ENCODE measurements around the gene MORN5.

MORN5 gene

DNA sequence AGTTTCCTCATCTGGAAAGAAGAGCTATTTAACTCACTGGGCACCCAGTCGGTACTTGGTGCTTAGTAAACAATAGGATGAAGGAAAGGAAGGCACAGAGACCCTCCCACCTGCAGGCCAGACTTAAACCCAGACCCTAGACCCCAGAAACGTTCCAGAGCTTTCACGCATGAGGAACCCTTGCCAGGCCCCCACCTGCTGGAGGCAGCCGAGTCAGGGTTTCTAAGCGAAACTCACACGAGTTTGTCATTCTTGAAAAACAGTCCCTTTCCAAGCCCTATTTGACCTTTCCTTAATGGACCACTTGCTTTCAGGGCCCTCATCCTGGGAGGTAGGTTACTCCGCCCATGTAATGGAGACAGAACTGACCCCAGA lies 30.8 kb upstream of the MORN5 start:
- Mint-ChIP-seq H3K4me3 (no peak overlapping the region), H3K27me3 (peaks cover 68 to 69% of the 10 kb centered on the region in 2 donors), H3K36me3 (no peaks in the 10 kb centered on the region), H3K27ac (no peak overlapping the region), H3K4me1 (peaks cover 11 to 18% of the 10 kb centered on the region in 2 donors), H3K9me3 (no peaks in the 10 kb centered on the region)
- DNase-seq (no peak), ATAC-seq (replicated peaks) (no peak)

DNA sequence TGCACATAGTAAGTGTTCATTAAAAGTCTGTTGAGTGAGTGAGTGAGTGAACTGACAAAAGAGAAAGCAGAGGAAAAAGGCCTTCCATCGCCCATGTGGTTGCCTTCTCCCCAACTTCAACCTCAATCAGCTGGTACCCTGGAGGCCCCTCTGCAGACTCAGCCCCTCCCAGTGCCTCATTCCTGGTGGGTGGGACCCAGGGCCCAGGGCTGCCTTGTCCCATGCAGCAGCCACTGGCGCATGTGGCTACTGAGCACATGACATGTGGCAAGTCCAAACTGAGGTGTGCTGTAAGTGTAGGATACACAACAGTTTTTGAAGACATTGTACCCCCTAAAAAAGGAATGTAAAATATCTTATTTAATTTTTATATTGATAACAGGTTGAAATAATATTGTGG lies 29.7 kb upstream of the MORN5 start:
- Mint-ChIP-seq H3K36me3 (no peaks in the 10 kb centered on the region), H3K4me3 (no peak overlapping the region), H3K27ac (no peak overlapping the region), H3K4me1 (peaks cover 10 to 16% of the 10 kb centered on the region in 2 donors), H3K27me3 (peaks cover 58 to 59% of the 10 kb centered on the region in 2 donors), H3K9me3 (no peaks in the 10 kb centered on the region)
- ATAC-seq (replicated peaks) (no peak), DNase-seq (no peak)

DNA sequence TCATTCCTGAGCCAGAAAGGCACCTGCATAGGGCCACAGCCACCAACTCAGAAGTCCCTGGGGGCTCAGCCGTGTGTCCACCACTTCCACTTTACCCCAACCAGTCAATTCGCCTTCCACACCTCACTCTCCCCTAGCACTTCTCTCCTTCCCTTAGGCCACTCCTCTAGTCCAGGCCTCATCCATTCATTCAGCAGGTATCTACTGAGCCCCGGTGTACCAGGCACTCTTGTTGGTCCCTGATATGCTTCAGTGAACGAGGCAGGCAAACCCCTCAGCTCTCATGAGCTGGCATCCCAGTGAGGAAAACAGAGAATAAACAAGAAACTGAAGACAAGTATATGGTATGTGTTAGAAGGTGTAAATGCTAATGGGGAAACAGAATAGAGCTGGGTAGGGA lies 28.9 kb upstream of the MORN5 start:
- Mint-ChIP-seq H3K4me1 (peaks cover 7 to 9% of the 10 kb centered on the region in 2 donors), H3K36me3 (no peaks in the 10 kb centered on the region), H3K9me3 (no peaks in the 10 kb centered on the region), H3K4me3 (no peak overlapping the region), H3K27me3 (peaks cover 50% of the 10 kb centered on the region in 2 donors), H3K27ac (no peak overlapping the region)
- ATAC-seq (replicated peaks) (no peak), DNase-seq (no peak)

DNA sequence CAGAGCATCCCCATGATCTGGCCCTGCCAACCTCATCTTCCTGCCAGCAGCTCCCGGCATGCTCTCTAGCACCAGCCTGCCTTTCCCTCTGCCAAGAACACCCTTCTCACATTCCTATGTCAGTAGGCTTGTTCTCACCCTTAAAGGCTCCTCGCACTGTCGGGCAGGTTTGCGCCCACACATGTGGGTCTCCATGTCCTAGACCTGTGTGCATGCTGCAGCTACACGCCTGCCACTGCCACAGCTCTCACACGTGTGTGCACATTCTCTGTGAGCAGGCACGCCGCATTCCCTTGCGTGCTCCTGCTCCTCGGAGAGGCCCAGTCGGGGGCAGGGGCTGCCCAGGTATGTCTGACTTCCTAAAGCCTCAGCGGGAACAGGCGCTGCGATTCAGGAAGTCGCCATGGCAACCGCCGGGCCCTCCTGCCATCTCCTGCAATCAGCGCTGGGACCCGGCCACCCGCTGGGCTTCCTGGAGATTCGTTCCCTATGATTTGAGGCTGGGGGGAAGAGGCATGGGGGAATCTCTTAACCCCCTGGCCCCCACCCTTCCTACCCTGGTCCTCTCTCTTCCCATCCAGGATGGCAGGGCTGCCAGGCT lies 28.2 kb upstream of the MORN5 start:
- no peak overlapping the region for H3K4me3 Mint-ChIP-seq
- no peak for ATAC-seq (replicated peaks)
- no peak overlapping the region for H3K27ac Mint-ChIP-seq
- H3K36me3 Mint-ChIP-seq, result no peaks in the 10 kb centered on the region
- H3K9me3 Mint-ChIP-seq, result no peaks in the 10 kb centered on the region
- peaks cover under 1 to 3% of the 10 kb centered on the region in 2 donors for H3K4me1 Mint-ChIP-seq
- H3K27me3 Mint-ChIP-seq, result peaks cover 43% of the 10 kb centered on the region in 2 donors
- no peak for DNase-seq

GRCh38 chr9:122132539-122132938 lies 27.2 kb upstream of the MORN5 start:
- Mint-ChIP-seq H3K36me3 (no peaks in the 10 kb centered on the region), H3K27ac (no peak overlapping the region), H3K27me3 (peaks cover 35% of the 10 kb centered on the region in 2 donors), H3K9me3 (no peaks in the 10 kb centered on the region), H3K4me3 (no peak overlapping the region), H3K4me1 (no peaks in the 10 kb centered on the region)
- DNase-seq, result no peak
- no peak for ATAC-seq (replicated peaks)

GRCh38 chr9:122133263-122133983 lies 26.3 kb upstream of the MORN5 start:
- ATAC-seq (replicated peaks), result no peak
- no peak for DNase-seq
- H3K27ac Mint-ChIP-seq, result no peak overlapping the region
- H3K9me3 Mint-ChIP-seq, result no peaks in the 10 kb centered on the region
- H3K36me3 Mint-ChIP-seq, result no peaks in the 10 kb centered on the region
- no peaks in the 10 kb centered on the region for H3K4me1 Mint-ChIP-seq
- no peak overlapping the region for H3K4me3 Mint-ChIP-seq
- H3K27me3 Mint-ChIP-seq, result peaks cover 30% of the 10 kb centered on the region in 2 donors

DNA sequence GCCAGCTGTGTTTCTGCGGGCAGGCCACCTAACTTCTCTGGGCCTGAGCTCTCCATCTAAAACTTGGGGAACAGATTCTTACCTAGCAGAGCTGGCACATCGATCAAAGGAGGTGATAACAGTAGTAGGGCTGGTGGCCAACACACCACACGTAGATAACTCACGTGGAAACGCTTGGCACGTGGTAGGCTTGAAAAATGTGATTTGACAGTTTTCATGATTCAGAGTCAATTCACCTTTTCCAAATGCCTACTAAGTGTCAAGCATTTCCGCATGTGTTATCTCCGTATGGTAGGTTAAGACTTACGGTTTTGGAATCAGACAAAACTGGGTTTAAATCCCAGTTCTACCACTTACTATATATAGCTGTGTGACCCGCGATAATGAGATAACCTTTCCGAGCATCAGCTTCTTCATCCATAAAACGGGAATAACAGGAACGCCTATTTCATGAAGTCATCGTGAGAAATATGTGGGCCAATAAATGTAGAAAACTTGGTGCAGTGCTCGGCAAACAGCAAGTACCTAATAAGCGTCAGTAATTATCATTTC lies 25.6 kb upstream of the MORN5 start:
- no peak overlapping the region for H3K27ac Mint-ChIP-seq
- H3K9me3 Mint-ChIP-seq, result no peaks in the 10 kb centered on the region
- ATAC-seq (replicated peaks), result no peak
- H3K27me3 Mint-ChIP-seq, result peaks cover 29 to 30% of the 10 kb centered on the region in 2 donors
- no peak overlapping the region for H3K4me3 Mint-ChIP-seq
- DNase-seq, result no peak
- H3K4me1 Mint-ChIP-seq, result no peaks in the 10 kb centered on the region
- H3K36me3 Mint-ChIP-seq, result no peaks in the 10 kb centered on the region

DNA sequence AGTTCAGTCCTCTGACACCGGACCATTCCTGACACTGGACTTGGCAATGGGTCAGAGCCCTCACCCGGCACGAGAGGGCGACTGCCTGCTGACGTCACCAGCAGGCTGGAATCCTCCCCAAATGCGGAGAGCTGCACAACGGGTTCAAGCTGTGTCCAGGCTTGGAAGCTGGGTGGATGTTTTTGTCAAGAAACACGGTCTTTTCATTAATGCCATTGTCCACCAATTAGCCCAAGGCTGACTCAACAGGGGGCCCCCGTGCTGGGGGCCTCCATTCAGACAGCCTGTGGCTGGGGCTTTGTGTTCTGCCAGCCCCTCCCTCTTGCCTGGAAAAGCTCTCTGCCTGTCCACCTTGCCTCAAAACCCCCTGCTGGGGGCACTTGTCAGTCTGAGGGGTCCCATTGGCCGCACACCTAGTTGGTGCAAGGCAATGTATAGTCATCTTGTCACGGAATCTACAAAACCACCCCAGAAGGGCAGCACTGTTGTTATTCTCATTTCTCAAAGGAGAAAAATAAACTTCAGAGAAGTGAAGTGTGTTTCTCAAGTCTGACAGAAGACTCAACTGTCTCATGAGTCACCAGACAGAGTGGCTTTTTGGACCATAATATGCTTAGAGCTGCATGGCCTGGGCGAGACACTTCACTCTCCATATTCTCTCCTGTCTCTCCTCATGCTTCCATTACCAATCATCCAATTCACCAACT lies 24.7 kb upstream of the MORN5 start:
- Mint-ChIP-seq H3K4me1 (no peaks in the 10 kb centered on the region), H3K27me3 (peaks cover 20 to 22% of the 10 kb centered on the region in 2 donors), H3K27ac (no peak overlapping the region), H3K9me3 (no peaks in the 10 kb centered on the region), H3K36me3 (no peaks in the 10 kb centered on the region), H3K4me3 (no peak overlapping the region)
- no peak for ATAC-seq (replicated peaks)
- DNase-seq, result no peak

- no peak for ATAC-seq (replicated peaks)
- H3K27me3 Mint-ChIP-seq, result peaks cover 20% of the 10 kb centered on the region in 2 donors
Observed at GRCh38 chr9:122135529-122135859, 24.2 kb upstream of the MORN5 start.

GRCh38 chr9:122138560-122139268 lies 21.0 kb upstream of the MORN5 start:
- Mint-ChIP-seq H3K27ac (no peak overlapping the region), H3K4me3 (no peak overlapping the region), H3K27me3 (no peaks in the 10 kb centered on the region), H3K4me1 (no peaks in the 10 kb centered on the region), H3K36me3 (peaks cover 11 to 22% of the 10 kb centered on the region in 2 donors), H3K9me3 (no peaks in the 10 kb centered on the region)
- no peak for ATAC-seq (replicated peaks)
- DNase-seq, result no peak

More at GRCh38 chr9:122135529-122135859, 24.2 kb upstream of the MORN5 start:
- Mint-ChIP-seq H3K4me1 (no peaks in the 10 kb centered on the region), H3K27ac (no peak overlapping the region), H3K36me3 (no peaks in the 10 kb centered on the region), H3K4me3 (no peak overlapping the region), H3K9me3 (no peaks in the 10 kb centered on the region)
- DNase-seq, result no peak

DNA sequence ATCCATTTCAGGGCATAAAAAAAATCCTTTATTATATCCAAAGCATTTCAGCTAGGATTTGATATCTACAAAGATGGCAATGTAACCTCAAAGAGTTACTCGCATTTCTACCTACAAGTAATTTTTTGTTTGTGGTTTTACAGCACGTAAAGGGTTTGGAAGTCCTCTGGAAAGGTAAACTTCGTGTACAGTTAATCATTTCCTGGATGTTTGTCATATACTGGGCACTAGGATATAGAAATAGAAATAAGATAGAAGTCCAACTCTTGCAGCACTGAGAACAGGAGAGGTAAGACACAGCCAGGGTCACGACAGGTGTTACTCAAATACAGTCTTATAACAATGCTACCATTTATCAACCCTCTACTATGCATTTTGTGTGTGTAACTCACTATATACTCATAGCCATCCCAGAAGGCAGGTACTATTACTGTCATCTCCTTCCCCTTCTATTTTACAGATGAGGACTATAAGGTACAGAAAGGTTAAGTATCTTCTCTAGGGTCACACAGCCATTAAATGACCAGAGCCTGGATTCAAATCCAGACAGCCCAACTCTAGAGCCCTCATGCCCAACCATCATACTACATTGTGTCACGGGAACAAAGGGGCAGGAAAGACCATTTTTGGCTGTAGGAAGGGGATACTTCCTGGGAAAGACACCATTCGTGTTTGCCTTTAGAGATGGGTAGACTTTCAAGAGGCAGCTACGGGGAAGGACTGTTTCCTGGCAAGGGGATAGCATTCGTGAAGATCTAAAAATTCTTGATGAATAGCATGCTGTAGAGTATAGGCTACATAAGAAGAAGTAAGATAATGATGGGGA lies 19.1 kb upstream of the MORN5 start:
- H3K4me3 Mint-ChIP-seq, result no peak overlapping the region
- H3K4me1 Mint-ChIP-seq, result peaks cover 4 to 7% of the 10 kb centered on the region in 2 donors
- no peak overlapping the region for H3K27ac Mint-ChIP-seq
- no peak for ATAC-seq (replicated peaks)
- no peak for DNase-seq
- peaks cover 24 to 35% of the 10 kb centered on the region in 2 donors for H3K36me3 Mint-ChIP-seq
- no peaks in the 10 kb centered on the region for H3K9me3 Mint-ChIP-seq
- no peaks in the 10 kb centered on the region for H3K27me3 Mint-ChIP-seq

GRCh38 chr9:122141671-122142070 lies 18.0 kb upstream of the MORN5 start:
- DNase-seq, result no peak
- Mint-ChIP-seq H3K27me3 (no peaks in the 10 kb centered on the region), H3K4me1 (peaks cover 4 to 7% of the 10 kb centered on the region in 2 donors), H3K27ac (no peak overlapping the region), H3K36me3 (peaks cover 25 to 38% of the 10 kb centered on the region in 2 donors), H3K4me3 (no peak overlapping the region), H3K9me3 (no peaks in the 10 kb centered on the region)
- no peak for ATAC-seq (replicated peaks)

DNA sequence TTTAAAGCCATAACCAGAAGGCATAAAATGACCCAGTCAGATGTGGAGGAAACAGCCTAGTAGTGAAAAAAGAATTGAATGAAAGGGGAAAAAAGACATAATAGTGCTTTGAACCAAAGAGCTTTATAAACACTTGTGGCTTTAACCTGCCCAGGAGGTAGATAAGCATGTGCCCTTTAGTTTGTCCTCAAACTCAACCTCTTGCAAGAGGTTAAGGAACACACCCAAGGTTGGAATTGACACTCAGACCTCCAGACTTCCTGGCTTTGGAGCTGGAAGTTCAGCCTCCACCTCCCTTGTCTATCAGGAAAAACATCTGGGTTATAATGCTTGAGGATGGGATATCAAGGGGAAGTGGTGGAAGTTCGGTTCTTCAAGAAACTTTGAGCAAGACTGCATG lies 16.4 kb upstream of the MORN5 start:
- H3K27me3 Mint-ChIP-seq, result no peaks in the 10 kb centered on the region
- ATAC-seq (replicated peaks) (no peak), DNase-seq (no peak)
- peaks cover 26 to 43% of the 10 kb centered on the region in 2 donors for H3K36me3 Mint-ChIP-seq
- H3K9me3 Mint-ChIP-seq, result no peaks in the 10 kb centered on the region
- H3K4me1 Mint-ChIP-seq, result peaks cover 4 to 7% of the 10 kb centered on the region in 2 donors
- H3K27ac Mint-ChIP-seq, result no peak overlapping the region
- H3K4me3 Mint-ChIP-seq, result no peak overlapping the region

Measured in stimulated activated naive B cell treated with anti-CD40 and anti-IgM and Interleukin-4, amounts not matched to agents 10 μg/mL and 1 μg/mL and 100 μg/mL, for 72 hours (primary cell).